Activated CD4-positive, CD25-positive, alpha-beta regulatory T cell treated with anti-CD3 and anti-CD28 coated beads, Interleukin-2, amount 50 U/mL, for 24 hours (primary cell): ENCODE measurements around the gene OSMR.
A peak's percentile ranks its signal among the peaks of the same experiment; 100 is the strongest.

Experiments used
- ATAC-seq, 2 donors: fragments of 150-1000 bp; cut with Tn5 transposase; one replicate each; pipeline ENCODE4 v1.10.0; 2021; ENCODE audit warnings: mild to moderate bottlenecking in 1 of 2, moderate library complexity in 1 of 2

The OSMR gene

DNA sequence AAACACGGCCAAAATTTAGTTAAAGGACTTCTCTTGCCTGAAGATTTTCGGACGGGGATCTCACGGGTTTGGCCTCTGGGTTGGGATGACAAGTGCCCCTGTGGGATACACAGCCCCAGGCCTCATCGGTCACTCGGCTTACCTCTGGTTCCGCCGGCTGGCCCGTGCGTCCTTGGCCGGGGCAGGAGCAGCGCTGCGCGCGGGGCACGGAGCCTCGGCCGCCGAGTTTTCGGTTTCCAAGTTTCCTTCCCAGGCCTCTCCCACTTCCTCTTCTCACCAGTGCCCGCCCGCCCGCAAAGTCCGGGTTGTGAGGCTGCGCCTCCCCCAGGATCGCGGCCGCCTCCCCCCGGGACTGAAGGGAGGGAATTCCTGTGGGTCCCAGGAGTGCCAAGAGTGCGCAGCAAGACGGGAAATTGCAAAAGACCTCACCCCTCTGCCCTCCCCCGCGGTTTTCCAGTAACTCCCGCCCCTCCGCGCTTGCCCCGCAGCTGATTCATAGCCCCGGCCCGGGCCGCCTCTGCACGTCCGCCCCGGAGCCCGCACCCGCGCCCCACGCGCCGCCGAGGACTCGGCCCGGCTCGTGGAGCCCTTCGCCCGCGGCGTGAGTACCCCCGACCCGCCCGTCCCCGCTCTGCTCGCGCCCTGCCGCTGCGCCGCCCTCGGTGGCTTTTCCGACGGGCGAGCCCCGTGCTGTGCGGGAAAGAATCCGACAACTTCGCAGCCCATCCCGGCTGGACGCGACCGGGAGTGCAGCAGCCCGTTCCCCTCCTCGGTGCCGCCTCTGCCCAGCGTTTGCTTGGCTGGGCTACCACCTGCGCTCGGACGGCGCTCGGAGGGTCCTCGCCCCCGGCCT lies at the start of gene OSMR:
Gene OSMR (plus strand): TSS at position 487 of the 853 bp plus-strand sequence. CDS start 23,033 bp downstream, outside the sequence.
- ATAC-seq: no peak

DNA sequence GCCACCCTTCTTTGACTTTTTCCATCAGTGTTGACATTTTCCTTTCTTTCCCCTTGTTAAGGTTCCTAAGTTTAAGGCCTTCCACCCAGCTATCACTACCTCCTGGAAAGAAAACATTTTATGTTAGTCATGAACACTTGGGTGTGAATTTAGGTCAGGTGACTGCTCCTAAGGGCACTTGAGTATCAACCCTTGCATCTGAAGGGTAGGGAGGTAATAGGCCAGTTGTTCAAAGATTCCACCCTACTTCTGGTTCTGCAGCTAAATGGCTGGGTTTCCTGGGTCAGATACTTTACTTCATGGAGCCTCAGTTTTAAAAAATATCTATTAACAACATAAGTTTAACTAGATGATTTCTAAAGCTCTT lies 49.1 kb upstream of the OSMR start:
- no peak for ATAC-seq

DNA sequence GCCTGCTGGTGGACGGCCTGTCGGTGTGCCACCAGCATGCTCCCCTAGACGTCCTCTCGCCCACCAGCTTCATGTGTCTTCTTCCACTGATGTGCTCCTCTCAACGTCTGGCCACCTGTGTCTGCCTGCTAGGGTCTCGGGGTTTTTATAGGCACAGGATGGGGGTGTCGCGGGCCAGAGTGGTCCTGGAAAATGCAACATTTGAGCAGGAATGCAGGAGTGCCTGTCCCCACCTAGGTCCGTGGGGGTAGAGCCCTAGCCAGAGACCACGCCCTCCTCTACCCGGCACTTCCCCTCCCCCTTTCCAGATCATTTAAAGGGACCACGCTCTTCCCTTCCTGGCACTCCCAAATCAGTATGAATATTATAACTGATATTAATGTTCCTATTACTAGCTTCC lies 48.0 kb upstream of the OSMR start:
- no peak for ATAC-seq

DNA sequence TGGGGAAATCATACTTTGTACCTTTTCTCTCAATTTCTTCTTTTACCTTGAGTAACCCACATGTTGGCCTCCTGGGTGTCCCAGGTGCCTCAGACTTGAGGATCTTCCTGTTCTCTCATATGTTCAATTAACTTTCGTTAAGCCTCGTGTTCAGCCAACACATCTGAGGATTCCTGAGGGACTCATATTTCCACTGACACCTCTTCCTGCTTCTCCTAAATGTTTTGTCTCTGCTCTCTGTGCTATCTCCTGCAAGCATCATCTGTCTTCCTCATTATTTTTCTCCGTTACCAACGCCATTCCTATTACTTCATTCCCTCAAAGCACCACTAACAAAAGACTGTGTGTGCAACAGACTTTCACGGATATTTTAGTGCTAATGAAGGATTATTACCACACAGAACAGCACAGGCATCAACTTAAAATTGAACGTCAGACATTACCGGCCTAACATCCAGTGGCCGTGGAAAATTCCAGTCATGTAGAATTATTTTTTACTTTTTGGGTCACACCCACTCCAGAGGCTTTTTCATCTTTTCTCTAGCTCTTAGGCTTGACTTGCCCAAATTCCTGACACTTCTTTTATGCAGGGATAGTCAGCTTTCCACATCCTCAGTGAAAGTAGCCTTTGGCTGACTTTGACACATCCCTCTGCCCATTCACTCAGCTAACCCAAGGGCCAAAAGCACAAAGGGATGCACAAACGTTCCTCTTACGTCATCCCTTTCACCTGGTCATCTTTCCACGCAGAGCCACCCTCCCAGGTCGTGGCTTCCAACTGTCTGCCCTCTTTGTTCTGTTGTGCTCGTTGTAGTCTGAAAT lies 46.0 kb upstream of the OSMR start:
- no peak for ATAC-seq

DNA sequence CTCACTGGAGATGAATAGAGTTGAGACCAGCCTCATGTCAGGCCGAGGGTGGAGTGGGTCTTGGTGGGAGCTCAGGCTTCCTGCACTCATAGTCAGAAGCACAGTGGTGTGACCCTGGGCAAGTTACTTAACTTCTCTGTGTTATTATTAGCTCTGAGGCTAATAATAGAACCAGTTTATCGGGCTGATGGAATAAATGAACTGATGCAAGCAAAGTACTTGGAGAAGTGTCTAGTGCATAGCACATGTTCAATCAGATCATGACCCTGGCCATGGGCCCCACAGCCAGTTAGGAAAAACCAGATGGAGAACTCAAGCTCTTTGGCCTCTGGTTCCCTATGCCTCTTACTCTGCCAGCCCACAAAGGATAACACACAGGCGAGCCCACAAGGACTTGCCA lies 45.3 kb upstream of the OSMR start:
- no peak for ATAC-seq

DNA sequence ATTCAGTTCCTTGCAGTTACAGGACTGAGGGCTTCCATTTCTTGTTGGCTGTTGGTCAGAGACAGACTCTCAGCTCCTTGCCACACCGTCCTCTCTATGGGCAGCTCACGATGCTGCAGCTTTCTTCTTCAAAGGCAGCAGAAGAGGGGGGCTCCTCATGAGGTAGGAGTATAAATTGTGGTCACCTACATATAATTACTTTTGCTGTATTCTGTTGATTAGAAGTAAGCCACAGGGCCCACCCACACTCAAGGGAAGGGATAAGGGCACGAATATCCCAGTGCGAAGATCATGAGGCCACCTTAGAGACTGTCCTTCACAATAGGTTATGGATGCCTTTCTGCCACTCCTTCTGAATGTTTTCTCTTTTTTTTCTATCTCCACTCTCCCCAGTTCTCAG lies 43.7 kb upstream of the OSMR start:
- no peak for ATAC-seq

DNA sequence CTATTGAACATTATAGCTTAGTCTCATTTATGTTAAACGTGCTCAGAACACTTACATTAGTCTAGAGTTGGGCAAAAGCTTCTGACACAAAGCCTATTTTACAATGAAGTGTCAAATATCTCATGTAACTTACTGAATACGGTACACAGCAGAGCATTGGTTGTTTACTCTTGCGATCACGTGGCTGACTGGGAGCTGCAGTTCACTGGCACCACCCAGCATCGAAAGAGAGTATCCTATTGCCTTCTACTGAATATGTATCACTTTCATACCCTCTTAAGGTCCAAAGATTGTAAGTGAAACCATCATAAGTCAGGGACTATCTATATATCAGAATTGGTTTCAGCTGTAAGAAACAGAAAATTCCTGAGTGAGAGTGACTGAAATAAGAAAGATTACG lies 42.6 kb upstream of the OSMR start:
- ATAC-seq: no peak

DNA sequence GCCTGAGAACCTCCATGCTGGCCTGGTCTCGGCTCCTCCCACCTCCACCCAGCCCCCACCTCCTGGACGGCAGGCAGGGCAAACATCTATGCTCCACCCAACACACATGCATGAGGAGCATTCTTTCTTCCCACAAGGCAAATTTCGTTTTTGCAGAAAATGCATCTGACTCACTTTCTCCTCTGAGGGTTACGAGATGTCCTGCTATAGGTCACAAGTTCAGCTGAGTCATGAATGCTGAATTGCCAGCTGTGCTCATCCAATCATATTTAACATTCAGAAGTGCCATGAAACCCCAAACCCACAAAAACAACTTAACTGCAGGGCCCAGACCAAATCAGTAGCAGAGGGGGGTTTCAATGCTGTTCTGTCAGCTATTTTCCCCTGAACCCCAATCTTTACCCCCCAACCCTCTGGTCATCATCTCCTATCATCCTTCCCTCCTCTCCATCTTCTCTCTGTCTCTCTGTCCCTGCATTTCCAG lies 39.0 kb upstream of the OSMR start:
- ATAC-seq: peak; percentile 37 to 50

DNA sequence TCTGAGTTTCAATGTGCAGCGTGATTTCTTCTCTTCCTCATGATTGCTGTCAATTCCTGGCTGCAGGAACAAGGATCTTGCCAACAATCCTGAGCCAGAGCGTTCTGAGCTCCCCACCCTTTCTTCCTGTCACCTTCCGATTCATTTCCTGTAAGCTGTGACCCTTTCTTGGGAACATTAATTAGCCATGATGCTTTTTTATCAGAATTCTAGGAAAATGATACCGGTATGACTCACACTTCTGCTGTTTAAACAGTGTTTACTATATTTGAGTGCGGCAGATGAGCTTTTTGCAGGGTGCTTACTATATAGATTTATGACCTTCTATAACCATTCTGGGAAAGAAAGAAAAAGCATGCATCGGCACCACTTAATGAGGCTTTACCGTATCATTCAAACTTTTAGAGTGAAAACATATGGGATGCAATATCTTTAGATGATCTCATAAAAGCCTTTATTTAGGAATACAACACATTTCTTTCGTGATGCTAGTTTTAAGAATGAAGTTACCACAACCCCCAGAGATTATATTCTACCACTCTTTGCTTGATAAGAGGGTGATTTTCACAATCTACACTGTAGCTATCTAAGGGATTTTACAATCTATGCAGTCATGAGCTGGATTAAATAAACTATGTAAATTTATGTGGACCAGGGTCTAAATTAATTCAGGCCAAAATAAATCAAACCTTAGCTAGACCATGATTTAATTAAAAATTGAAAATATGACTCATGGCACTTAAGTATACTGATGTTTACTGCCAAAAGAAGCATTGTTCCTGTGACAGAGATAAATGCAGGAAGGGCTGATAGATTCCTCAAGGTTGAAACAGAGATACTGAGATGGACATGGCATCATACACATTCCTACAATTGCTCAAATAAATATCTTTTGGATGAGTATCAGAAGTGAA lies 38.0 kb upstream of the OSMR start:
- no peak for ATAC-seq

DNA sequence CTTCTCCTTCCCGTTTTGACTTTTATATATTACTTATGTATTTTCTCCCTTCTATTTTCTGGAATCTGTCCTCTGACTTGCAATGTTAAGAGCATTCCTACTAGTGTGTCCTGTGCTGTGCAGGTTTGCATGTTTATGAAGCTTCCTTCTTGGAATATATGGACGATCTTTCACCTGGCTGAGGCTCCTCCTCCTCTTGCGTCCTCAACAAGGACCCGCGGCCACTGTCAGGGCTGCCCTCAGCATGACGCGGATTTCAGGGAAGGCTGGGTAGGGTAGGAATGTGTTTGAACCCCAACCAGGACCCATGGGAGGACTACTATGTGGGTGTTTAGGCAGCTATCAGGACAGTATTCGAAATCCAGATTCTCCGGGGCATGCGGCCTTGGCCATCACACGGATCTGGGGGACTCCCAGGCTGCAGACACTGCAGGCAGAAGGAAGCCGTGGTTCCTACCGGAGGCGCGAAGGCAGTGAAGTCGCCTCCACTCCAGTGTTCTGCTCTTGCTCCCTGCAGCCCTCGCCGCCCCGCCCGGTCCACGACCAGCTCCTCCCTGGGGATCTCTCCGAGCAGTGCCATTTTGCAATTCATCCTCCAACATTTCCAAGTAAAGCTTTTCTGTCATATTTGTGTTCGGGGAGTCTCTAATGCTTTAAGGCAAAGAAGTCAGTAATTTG lies 37.0 kb upstream of the OSMR start:
- no peak for ATAC-seq

DNA sequence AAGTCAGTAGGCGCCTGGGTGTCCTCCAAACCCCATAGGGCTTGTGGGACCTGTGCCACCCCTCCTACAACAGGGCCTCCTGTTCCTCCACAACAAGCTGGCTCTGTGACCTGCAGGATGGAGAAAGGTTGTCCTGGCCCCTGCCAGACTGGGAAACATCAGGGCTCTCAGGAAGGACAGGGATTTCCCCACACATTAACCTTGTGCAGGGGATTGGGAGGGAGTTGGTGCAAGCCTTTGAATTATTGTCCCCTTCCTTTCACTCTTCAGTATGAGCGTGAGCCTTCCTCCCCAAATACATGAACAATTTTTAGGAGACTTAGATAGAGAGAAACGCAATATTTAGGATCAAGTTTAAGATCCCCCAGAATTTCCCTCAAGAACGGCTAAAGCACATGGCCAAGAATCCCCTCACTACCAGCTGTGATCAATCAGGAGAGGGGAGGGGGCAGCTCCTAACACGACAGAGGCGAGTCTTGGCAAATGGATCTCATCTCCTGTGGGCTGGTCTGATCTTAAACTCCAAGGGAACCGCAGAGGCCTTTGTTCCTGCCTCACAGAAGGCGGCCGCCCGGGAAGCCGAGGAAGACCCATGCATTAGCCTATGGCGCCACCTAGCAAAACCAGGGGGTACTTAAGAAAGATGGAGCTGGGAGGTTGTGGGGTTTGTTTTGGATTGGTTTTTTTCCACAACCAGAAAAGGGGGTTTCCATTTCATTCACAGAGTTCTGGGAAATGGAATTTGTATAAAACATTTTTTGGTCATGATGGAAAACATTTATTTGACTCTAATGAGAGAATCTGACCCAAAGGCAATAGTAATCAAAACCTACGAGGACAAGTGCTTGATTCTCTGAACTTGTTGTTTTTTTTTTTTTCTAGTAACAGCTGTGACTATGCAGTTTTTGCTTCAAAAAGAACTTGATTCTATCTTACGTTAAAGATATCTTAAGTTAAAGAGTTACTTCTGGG lies 36.1 kb upstream of the OSMR start:
- ATAC-seq: peak in 1 of 2 donors; percentile 13

DNA sequence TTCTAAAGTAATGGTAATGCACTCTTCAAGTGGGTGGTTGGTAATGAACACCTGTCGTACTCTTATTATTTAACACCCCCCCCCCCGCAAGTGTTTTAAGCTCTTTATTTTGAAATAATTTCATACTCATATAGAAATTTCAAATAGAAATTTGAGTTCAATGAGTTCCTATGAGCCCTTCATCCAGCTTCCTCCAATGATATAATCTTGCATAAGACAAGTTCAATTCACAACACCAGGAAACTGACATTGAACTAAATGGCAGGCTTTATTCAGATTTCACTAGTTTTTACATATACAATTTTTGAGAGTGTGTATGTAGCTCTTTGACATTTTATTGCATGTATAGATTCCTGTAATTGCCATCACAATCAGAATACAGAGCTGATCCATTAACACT lies 30.9 kb upstream of the OSMR start:
- ATAC-seq: no peak

DNA sequence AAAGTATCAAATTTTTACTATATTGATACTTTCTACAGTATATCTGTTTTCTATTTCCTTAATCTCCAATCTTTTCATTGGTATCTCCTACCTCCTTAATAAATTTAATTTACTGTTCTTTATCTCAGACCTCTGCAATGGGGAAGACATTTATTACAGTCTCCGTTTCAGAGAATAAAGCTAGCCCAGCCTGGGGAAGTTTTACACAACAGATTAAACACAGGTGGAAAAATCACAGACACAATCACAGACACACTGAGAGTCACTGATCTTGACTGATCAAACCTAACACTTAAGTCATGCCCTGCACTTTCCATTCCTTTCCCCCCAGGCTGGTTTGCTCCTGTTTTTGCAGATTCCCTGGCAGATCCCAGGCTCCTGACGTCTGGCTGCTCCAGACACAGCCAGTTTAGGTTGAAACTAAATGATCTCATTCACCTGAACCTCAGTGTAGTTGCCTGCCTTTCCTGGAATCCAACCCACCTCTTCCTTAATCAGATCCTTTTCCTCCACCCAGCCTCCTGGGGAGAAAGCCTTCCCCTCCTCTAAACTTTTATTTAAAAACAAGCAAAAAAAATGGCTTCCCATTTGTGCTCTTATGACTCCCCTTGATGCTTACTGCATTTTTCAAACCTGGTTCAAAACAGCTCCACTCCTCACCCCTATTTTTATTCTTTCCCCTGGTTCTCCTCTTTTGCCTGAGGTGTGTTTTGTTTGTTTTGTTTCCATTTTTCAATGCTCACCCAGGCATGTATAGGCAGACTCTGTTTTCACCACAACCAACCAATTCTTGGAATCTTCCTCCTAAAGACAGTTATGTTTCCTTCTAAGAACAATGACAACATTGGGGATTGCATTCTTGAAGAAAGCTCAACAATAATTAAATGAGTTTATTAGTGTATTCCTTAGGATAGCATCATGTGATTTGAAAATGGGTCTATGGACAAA lies 29.5 kb upstream of the OSMR start:
- no peak for ATAC-seq

DNA sequence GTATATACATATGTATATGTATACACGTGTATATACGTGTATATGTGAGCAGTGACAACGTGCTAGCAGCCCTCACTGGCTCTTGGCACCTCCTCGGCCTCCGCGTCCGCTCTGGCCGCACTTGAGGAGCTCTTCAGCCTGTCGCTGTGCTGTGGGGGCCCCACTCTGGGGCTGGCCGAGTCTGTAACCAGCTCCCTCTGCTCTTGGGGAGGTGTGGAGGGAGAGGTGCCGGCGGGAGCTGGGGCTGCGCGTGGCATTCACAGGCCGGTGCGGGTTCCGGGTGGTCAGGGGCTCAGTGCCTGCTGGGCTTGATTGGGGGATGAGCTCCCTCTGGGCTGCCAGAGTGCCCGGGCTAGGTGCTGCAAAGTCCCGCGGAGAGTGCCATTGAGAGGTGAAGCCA lies 24.1 kb upstream of the OSMR start:
- ATAC-seq: no peak

DNA sequence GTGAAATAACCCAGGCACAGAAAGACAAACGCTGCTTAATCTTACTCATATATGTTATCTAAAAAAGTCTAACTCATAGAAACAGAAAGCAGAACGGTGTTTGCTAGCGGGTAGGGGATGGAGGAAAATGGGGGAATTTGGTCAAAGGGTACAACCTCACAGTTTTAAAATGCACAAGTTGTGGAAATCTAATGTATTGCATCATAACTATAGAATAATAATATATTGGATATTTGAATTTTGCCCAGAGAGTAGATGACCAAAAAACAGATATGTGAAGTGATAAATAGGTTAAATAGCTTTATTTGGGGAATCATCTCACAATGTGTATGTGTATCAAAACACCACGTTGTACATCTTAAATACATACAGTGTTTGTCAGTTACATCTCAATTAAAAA lies 22.3 kb upstream of the OSMR start:
- no peak for ATAC-seq

DNA sequence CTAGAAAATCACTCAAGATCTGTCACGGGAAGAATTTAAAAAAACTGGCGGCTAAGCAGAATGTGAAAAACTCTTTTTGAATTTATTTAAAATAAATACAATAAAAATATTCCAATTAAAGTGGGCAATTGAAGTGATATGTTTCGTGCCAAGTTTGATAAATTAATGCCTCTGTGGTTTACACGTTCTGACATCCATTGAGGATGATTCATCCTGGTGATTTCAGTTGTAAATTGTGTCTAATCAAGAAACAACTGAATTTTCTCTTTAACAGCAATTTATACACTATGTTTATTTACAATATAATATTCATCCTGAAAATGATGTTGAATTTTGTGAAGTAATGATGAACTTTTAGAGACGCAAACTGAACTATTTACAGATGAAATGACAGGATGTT lies 21.0 kb upstream of the OSMR start:
- ATAC-seq: no peak

DNA sequence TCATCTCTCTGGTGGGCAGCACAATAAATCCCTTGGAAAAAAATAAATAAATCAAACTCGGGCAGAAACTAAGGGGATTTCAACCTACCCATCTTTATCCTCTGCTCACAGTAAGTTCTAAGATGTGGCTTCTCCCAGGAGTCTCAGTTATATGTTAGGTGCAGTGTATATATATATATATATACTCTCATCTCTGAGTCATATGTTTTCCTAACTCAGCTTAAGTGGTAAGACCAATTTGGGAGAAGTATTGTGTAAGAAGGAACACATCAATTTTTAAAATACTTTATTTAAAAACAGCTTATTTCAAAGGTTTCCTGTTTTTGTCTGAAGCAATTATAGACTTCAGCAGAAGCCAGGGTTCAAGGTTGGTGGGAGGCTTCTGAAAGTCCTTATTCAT lies 20.3 kb upstream of the OSMR start:
- ATAC-seq: no peak

DNA sequence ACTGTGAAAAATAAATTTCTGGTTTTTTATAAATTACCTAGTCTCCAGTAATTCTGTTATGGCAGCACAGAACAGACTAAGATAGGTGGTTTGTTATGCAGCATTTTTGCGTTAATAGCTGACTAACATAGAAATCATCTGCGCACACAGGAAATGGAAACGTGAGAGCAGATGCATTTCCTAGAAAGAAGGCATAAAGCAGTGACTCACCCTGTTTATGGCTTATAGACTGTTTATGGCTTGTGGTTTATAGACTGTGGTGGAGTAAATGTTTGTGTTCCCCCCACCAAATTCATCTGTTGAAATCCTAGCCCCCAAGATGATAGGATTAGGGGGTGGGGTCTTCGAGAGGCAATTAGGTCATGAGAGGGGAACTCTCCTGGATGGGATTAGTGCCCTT lies 18.3 kb upstream of the OSMR start:
- ATAC-seq: no peak

DNA sequence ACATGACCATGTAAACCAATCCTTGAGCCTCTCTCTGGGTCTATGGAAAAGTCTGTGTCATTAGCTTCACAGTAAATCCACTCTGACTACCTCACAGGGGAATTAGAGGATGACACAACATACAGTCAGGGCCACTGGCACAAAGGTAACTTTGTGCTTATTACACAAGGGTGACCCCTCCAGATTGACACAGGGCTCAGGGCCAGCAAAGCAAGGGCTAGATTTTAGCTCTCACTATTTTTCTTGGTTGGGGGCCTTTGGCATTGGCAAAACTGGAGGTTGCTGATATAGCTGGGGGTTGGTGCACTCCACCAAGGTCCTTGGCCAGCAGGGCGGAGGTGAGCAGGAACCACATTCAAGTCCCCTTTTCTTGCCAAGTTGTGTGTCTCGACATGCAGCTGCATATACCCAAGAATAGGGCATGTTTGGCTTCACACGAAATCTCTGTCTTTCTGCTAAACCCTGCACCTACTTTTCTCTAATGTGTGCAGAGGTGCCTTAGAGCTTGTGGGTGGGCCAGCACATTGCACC lies 15.2 kb upstream of the OSMR start:
- no peak for ATAC-seq

DNA sequence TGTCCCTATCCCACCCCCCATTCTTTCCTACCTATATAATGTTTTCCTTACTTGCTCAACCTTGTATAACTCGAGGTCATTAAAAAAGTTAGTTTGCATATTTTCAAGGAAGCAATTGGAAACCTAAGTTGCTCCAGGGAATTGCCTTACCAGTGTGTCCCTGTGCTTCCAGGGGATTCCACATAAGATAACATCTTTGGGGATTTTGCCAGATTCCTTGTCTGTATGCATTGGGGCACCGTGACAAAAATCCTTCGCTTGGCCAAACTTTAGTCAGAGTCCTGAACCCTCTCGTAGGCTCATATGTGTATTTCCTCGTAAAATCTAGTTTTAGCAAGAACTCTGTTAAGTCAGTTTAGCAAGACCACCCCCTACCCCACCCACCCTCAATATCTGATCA lies 14.7 kb upstream of the OSMR start:
- ATAC-seq: no peak
